HG03175 (cell line): ENCODE measurements around the gene RYR1.
"Not testable (repeated sequence)": the region's sequence is repeated elsewhere in the genome, so short reads cannot be mapped to it uniquely, and the experiment has no call there.

ENCODE experiments used
- ATAC-seq: cut with Tn5 transposase; IDR thresholded peaks from one replicate; pipeline ENCODE4 v1.9.1; 2021; ENCODE audit warnings: mild to moderate bottlenecking, moderate library complexity; ENCODE audit not compliant: unreplicated experiment

The RYR1 gene

DNA sequence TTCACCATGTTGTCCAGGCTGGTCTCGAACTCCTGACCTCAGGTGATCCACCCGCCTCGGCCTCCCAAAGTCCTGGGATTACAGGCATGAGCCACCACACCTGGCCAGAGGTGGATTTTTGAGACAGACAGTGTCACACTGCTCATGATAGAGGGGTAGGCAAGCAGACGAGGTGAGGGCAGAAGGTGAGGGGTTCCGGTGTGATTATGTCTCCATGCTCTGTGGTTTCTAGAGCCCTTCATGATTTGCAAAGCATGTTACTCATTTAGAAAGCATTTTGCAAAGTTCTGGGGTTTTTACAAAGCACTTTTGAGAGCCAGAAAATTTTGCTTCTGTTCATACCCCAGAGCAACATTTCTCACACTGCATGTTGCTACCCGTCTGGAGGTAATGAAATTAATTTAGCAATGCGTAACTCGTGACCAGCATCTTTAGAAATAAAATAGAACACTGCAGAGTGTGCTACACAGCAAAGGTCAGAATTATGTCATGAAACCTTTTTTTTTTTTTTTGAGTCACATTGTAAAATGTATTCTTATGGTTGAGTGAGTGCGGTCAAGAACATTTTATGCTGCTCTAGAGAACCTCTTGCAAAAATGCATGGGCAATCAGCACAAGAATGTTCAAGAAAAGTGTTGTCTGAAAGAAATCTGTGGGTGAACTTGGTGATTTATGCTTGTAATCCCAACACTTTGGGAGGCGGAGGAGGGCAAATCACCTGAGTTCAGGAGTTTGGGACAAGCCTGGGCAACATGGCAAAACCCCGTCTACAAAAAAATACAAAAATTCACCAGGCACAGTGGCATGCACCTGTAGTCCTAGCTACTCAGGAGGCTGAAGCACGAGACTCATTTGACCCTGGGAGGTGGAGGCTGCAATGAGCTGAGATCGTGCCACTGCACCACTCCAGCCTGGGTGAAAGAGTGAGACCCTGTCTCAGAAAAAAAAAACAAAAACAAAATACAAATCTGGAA lies 126.2 kb downstream of the RYR1 start:
- ATAC-seq = peak; percentile 72

DNA sequence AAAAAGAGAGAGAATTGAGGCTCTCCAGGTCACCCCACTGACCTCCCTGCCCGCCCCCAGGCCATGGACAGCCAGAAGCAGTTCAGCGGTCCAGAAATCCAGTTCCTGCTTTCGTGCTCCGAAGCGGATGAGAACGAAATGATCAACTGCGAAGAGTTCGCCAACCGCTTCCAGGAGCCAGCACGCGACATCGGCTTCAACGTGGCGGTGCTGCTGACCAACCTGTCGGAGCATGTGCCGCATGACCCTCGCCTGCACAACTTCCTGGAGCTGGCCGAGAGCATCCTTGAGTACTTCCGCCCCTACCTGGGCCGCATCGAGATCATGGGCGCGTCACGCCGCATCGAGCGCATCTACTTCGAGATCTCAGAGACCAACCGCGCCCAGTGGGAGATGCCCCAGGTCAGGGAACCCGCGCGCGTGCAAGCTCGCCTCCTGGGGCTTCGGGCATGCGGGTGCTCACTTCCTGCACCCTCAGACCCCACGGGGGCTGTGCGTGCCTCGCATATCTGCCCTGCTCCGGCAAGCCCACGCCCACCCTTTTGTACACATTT lies 127.6 kb downstream of the RYR1 start:
- no peak for ATAC-seq

DNA sequence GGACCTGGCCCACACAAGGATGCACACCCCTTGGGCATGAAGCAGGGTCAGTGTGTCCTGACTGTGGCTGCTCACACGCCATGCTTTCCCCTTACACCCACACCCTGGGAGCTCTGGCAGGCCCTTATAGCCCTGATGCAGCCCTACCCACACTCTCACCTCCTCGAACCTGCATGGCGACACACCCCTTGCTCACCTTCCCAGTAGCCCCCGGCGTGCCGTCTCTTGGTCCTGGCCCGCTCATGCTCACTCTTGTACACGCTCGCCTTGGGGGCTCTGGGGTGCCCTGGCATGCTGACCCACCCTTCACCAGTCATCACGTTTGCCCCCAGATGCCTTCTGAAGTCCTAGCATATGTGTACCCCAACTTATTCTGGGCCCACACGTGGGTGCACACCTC lies 128.2 kb downstream of the RYR1 start:
- ATAC-seq = no peak

DNA sequence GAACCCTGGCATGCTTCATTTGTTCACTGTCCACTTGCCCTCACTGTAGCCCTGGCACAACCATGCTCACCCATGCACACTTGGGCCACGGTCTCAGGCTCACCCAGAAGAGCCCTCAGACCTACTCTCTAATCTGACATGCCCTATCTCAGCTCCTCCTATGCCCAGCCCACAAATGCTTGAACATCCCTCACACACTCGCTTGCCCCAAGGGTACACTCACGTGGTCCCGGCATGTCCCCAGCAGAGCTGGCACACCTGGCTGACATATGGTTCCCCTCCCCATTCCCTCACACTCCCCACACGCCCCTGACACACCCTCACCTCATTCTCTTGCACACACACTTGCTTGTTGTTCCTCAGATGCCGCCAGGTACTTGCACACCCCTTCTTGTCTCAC lies 128.6 kb downstream of the RYR1 start:
- no peak for ATAC-seq

DNA sequence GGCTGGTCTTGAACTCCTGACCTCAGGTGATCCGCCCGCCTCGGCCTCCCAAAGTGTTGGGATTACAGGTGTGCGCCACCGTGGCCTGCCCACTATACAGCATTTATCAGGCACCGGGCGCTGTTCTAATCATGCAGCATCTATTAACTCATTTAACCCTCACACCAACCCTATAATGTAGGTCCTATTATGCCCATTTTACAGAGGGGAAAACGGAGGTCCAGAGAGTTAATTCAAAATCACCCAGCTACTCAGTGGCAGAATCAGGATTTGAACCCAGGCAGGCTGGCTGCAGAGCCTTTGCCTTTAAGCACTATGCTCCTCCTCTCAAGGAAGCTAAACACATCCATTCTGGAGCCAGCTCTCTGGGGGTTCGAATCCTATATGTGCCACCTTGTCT lies 130.0 kb downstream of the RYR1 start:
- no peak for ATAC-seq

DNA sequence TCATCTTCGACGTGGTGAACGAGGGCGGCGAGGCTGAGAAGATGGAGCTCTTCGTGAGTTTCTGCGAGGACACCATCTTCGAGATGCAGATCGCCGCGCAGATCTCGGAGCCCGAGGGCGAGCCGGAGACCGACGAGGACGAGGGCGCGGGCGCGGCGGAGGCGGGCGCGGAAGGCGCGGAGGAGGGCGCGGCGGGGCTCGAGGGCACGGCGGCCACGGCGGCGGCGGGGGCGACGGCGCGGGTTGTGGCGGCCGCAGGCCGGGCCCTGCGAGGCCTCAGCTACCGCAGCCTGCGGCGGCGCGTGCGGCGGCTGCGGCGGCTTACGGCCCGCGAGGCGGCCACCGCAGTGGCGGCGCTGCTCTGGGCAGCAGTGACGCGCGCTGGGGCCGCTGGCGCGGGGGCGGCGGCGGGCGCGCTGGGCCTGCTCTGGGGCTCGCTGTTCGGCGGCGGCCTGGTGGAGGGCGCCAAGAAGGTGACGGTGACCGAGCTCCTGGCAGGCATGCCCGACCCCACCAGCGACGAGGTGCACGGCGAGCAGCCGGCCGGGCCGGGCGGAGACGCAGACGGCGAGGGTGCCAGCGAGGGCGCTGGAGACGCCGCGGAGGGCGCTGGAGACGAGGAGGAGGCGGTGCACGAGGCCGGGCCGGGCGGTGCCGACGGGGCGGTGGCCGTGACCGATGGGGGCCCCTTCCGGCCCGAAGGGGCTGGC lies 131.6 kb downstream of the RYR1 start:
- ATAC-seq = no peak

DNA sequence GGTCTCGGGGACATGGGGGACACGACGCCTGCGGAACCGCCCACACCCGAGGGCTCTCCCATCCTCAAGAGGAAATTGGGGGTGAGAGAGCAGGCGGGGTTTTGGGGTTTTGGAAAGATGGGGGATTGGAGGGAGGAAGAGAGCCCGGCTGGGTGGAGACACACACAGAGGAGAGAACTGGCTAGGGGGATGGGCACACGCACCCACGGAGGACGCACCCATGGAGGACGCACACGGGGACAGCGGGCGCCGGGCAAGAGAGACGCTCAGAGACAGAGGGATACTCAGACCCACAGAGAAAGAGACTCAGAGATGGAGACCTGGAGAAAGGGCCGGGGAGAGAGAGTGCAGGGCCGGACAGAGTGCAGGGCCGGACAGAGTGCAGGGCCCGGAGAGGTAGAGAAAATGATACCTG lies 132.2 kb downstream of the RYR1 start:
- no peak for ATAC-seq

DNA sequence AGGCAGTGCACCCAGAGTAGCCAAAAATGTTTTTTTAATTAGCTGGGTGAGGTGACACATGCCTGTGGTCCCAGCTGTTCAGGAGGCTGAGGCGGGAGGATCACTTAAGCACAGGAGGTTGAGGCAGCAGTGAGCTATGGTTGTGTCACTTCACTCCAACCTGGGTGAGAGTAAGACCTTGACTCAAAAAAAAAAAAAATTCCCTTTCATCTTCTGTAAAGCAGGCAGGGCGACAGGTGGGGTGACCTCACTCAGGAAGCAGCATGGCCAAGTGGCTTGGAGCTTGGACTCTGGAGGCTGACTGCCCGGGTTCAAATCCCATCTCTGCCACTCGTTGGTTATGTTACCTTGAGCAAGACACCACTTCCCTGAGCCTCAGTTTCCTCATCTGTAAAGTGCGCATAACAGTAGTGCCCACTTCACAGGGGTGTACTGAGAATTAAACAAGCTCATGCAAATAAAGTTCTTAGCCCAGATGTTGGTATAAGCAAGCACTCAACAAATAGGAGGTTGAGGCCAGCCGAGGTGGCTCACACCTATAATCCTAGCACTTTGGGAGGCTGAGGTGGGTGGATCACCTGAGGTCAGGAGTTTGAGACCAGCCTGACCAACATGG lies 136.0 kb downstream of the RYR1 start:
- no peak for ATAC-seq

DNA sequence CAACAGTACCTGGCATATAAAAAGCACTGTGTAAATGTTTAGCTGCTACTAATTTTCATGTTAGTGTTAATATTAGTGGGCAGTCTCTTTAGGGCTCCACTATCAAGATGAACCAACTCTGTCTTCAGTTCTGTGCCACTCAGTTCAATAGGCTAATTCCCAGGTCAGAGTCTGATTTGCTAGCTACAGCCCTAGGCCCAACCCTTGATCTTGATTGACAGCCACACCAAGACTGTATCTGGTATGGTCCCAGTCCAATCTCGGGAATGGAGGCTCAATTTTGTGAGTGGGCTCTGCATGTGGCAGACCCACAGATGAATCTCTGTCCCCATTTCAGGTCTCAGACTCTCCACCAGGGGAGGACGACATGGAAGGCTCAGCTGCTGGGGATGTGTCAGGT lies 138.2 kb downstream of the RYR1 start:
- ATAC-seq = no peak

DNA sequence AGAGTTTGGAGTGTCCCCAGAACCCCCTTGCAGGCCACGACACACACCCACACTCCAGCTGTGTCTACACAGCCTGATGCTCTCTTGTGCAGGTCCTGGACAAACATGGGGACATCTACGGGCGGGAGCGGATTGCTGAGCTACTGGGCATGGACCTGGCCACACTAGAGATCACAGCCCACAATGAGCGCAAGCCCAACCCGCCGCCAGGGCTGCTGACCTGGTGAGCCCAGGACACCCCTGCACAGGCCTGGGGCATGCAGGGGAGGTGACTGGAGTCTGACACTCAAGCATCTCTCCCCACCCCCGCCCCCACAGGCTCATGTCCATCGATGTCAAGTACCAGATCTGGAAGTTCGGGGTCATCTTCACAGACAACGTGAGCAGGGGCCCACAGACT lies 144.3 kb downstream of the RYR1 start:
- ATAC-seq = no peak

DNA sequence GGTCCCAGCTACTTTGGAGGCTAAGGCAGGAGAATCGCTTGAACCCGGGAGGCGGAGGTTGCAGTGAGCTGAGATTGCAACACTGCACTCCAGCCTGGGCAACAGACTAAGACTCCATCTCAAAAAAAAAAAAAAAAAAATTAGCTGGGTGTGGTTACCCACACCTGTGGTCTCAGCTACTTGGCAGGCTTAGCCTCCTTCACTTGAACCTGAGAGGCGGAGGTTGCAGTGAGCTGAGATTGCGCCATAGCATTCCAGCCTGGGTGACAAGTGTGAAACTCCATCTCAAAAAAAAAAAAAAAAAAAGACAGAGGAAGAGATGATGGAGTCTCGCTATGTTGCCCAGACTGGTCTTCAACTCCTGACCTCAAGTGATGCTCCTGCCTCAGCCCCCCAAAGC lies 145.8 kb downstream of the RYR1 start:
- not testable (repeated sequence) for ATAC-seq

DNA sequence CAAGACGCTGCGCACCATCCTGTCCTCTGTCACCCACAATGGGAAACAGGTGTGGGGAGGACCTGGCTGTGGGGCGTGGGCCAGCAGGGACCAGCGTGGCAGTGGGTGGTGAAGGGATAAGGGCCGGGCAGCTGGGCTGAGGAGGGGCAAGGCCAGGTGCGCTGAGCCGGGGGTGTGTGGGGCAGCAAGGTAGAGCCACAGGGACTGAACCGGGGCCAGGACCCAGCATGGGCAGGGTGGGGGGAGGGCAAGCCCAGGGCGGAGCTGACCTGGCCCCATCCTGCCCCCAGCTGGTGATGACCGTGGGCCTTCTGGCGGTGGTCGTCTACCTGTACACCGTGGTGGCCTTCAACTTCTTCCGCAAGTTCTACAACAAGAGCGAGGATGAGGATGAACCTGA lies 146.6 kb downstream of the RYR1 start:
- ATAC-seq = no peak

DNA sequence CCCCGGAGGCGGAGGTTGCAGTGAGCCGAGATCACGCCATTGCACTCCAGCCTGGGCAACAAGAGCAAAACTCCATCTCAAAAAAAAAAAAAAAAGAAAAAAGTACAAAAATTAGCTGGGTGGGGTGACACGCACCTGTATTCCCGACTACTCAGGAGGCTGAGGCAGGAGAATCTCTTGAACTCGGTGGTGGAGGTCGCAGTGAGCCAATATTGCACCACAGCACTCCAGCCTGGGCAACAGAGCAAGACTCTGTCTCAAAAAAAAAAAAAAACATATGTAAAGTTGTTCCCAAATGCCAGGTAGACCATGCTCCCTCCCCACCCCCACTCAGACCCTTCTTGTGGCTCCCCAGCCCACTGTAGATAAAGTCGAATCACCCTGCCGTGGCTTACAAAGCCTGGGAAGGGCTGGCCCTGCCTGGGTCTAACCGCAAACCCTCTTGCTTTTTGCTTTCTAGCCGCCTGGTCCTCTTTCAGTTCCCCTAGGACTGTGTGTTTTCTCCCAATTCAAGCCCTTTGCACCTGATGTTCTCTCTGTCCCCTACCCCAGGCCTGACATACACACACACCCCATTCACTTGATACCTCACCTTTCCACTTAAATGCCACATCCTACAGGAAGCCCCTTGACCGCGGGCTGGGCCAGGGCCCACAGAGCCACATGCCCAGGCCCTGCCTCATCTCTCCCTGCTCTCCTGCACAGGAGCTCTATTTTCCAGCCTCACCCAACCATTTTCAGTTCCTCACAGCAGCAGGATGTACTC lies 149.9 kb downstream of the RYR1 start:
- no peak for ATAC-seq

DNA sequence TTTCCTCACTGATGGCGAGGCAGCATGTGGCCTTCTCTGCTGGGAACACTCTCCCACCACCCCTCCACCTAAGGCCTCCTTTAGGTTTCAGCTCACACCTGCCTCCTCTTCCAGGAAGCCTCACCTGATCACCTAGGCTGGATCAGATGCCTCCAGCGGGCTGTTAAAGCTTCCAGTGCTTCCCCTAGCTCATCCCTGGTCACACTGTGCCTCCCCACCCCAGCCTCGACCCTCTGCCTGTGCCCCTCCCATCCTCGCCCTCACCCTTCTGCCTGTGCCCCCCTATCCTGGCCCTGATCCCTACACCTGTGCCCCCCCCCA lies 150.5 kb downstream of the RYR1 start:
- ATAC-seq = no peak

DNA sequence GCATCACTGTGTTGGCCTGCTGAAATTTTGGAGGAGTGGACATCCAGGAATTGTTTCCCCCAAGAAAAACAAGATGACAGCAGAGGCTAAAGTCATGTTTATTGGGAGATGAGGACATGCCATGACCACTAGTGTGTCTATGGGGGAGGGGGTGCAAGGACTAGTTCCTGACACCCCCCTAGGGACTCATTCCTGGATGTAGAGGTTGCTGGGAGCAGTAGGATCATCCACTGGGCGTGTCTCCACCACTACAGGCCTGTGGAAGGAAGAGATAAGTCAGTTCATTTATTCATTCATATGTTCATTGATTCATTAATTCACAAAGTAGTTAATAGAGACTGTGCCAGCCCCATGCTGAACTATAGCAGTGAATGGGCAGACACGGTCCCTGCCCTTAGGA lies 154.1 kb downstream of the RYR1 start:
- ATAC-seq = no peak

DNA sequence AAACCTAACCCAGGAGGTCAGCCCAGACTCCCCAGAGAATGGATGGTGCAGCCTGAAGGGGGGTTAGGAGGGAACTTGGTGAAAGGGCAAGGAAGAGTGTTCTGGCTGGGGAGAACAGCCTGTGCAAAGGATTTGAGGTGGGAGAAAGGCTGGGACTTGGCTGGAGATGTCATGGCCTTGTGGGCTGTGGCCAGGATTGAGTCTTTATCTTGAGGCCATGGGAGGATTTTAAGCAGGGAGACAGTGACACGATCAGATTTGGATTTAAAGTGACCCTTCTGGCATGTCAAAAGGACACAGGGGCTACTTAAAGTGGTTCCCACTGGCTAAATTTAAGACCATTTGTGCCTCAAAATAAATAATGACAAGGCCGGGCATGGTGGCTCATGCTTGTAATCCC lies 154.6 kb downstream of the RYR1 start:
- no peak for ATAC-seq

DNA sequence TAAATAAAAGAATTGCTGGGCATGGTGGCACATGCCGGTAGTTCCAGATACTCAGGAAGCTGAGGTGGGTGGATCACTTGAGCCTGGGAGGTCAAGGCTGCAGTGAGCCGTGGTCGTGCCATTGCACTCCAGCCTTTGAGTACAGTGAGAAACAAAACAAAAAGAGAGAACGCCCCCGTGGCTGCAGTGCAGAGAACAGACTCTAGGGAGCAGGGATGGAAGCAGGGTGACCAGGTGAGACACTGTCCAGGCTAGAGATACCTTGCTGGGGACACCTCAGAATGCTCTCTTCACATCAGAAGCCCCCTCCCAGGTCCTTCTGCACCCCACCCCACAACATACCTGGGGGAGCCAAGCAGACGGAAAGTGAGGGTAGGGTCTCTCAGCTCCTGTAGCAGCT lies 159.4 kb downstream of the RYR1 start:
- no peak for ATAC-seq

DNA sequence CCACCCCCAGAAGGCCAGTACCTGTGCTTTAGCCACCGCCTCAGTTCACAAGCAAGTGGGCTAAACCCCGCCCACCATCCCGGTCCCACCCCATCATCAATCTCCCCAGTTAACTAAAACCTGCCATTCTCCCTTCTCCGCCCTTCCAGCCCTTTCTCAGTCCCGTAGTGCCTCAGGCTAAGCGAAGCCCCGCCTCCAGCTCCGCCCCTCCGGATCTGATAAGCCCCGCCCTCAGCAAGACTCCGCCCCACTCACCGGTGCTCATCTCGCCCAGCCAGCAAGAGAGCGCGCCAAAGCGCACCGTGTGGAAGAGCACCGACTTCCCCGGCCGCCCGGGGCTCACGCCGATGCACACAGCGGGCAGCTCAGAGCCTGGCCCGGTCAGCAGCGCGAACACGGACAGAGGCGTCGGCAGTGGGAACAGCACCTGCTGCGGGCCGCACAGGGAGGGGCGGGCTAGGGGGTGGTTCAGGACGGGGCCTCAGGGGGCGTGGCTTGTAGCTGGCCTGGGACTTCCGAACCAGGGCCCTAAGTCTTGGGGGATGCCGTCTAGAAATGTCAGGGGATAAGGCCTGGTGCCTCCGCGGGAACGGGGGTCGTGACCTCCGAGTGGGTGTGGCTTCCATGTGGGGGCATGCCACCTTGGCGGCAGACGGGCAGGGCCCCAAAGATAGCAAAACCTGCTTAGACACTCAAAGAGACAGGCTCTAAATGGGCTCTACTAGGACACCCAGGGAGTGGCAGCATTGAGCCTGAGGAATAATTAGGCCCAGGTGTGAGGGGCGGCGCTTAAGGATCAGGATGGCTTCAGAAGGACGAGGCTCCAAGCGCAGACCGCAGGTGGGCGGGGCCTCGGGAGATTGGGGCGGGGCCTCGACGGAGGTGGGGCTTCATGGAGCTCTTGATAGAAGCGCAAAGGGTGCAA lies 162.8 kb downstream of the RYR1 start:
- no peak for ATAC-seq

DNA sequence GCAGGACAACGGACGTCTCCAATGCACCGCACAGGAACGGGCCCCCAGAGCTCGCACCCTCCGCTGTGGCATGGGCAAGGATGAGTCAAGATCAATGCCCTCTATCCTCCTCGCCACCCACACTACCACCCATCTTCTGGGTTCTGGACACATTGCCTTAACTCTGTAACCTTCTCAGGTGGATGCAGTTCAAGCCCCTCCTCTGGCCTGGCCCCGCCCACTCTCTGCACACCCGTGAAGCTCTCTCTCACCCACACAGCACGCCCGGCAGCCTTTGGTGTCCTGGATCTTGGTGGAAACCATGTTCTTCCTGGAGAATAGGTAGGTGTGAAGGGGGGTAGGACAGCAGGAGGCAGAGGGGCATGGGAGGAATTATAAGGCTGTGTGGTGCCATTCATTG lies 163.6 kb downstream of the RYR1 start:
- no peak for ATAC-seq

DNA sequence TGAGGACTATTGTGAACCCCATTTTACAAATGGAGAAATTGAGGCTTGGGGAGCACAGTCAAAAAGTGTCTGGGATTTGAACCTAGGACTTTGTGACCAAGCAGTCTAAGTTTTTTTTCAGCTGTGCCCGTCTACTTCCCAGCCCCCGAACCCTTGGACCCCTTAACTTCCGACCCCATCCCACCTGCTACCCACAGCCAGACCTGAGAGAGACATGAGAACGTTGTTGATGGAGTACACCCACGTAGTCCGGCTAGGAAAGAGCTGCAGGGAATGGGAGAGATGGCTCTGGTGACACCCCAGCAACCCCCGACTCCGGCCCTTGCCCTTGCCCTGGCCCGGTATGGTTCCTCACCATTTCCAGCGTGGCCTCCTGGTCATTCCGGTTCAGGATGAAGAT lies 166.2 kb downstream of the RYR1 start:
- ATAC-seq = no peak
